PC-3 (cell line): Measurements from ENCODE around the gene IGFLR1. TPM values are rescaled to one million over a fixed set of nuclear protein-coding genes. Genes with fewer than 3 reads are reported as not detected.

Experiments
- ATAC-seq: fragments of 200-7000 bp; cut with Tn5 transposase; 2 replicates; pipeline ENCODE4 v1.9.1; 2020; ENCODE audit warnings: mild to moderate bottlenecking, moderate library complexity
- BruUV-seq: library from RNA; stranded (reverse); fragments of 400-500 nt; replicated peaks from 2 replicates; lab custom pipeline; 2021; lab: Mats Ljungman, UMichigan
- CTCF ChIA-PET: fragments of 300-600 bp; sonication (Branson Sonifier 250); formaldehyde crosslinking; loops from one replicate; lab custom pipeline; 2022; ENCODE audit warnings: antibody characterized with exemption; lab: Charles Lee
- POLR2A ChIA-PET: fragments of 300-600 bp; sonication (Branson Sonifier 250); formaldehyde crosslinking; loops from one replicate; lab custom pipeline; 2022; ENCODE audit warnings: antibody characterized with exemption; ENCODE audit not compliant: unreplicated experiment; lab: Charles Lee
- DNase-seq: peaks from one replicate; pipeline ENCODE4 v3.0.0-alpha.2; 2015
- H2AFZ ChIP-seq: fragments of 300-600 bp; sonication (generic); 2 replicates; pipeline ENCODE4 v1.6.0; 2016; ENCODE audit warnings: antibody characterized with exemption, low read length
- H3F3A ChIP-seq: fragments of 300-600 bp; sonication (generic); one replicate; pipeline ENCODE4 v1.6.0; 2017; ENCODE audit warnings: antibody characterized with exemption, low read length, control low read depth, mild to moderate bottlenecking; ENCODE audit not compliant: unreplicated experiment
- H3K27ac ChIP-seq: fragments of 300-600 bp; sonication (generic); 2 replicates; pipeline ENCODE4 v1.5.1; 2016; ENCODE audit warnings: mild to moderate bottlenecking, low read length
- H3K27me3 ChIP-seq: fragments of 300-600 bp; sonication (generic); 2 replicates; pipeline ENCODE4 v1.6.1; 2016; ENCODE audit warnings: low read length, mixed read lengths
- H3K36me3 ChIP-seq: fragments of 300-600 bp; sonication (generic); 2 replicates; pipeline ENCODE4 v1.6.1; 2016; ENCODE audit warnings: low read depth, mixed run types, low read length, mixed read lengths
- H3K4me1 ChIP-seq: fragments of 300-600 bp; sonication (generic); 2 replicates; pipeline ENCODE4 v1.5.1; 2016; ENCODE audit warnings: low read length; ENCODE audit not compliant: insufficient read depth
- H3K4me2 ChIP-seq: fragments of 300-600 bp; sonication (generic); 2 replicates; pipeline ENCODE4 v1.6.0; 2016; ENCODE audit warnings: low read length
- H3K4me3 ChIP-seq: fragments of 300-600 bp; sonication (generic); 2 replicates; pipeline ENCODE4 v1.5.1; 2016; ENCODE audit warnings: mild to moderate bottlenecking, low read length, mixed read lengths
- H3K79me2 ChIP-seq: fragments of 300-600 bp; sonication (generic); 2 replicates; pipeline ENCODE4 v1.6.1; 2017; ENCODE audit warnings: low read length, mixed read lengths
- H3K9ac ChIP-seq: fragments of 300-600 bp; sonication (generic); 2 replicates; pipeline ENCODE4 v1.6.0; 2016; ENCODE audit warnings: mild to moderate bottlenecking, low read length
- H3K9me2 ChIP-seq: fragments of 300-600 bp; sonication (generic); replicated peaks from 2 replicates; pipeline ENCODE4 v1.6.1; 2016; ENCODE audit warnings: mixed run types, low read length, mixed read lengths
- H3K9me3 ChIP-seq: fragments of 300-600 bp; sonication (generic); 2 replicates; pipeline ENCODE4 v1.6.1; 2016; ENCODE audit warnings: low read length, mixed read lengths
- H4K20me1 ChIP-seq: fragments of 300-600 bp; sonication (generic); 2 replicates; pipeline ENCODE4 v1.6.1; 2016; ENCODE audit warnings: low read length, mixed read lengths
- CTCF ChIP-seq: fragments of 300-600 bp; sonication (generic); conservative IDR thresholded peaks from 2 replicates; pipeline ENCODE4 v1.5.1; 2017; ENCODE audit warnings: antibody characterized with exemption, low read depth, mild to moderate bottlenecking, low read length
- EZH2 ChIP-seq: fragments of 300-600 bp; sonication (generic); IDR thresholded peaks from one replicate; pipeline ENCODE4 v1.6.1; 2017; ENCODE audit warnings: antibody characterized with exemption, mild to moderate bottlenecking, low read length; ENCODE audit not compliant: unreplicated experiment
- EZH2phosphoT487 ChIP-seq: fragments of 300-600 bp; sonication (generic); IDR thresholded peaks from 2 replicates; pipeline ENCODE4 v1.6.1; 2018; ENCODE audit warnings: mild to moderate bottlenecking, antibody characterized with exemption, low read length, borderline replicate concordance
- intact Hi-C: fragments of 100-400 bp; cut with micrococcal nuclease; formaldehyde crosslinking; loops from 2 replicates; pipeline ENCODE4 v1.9.0; 2023
- total RNA-seq: library from RNA; depleted of rRNA; stranded (reverse); fragments of >200 nt; gene quantifications from 2 replicates; pipeline ENCODE4 v1.2.3, GENCODE V29; 2014

The IGFLR1 gene
- total RNA-seq, 1 experiment from 2014 or later: 9.3 TPM

- CTCF ChIA-PET: no interaction called here
- Histone ChIP-seq H3F3A (peaks cover 3% of the 10 kb centered on the region), H3K9me3 (no peaks in the 10 kb centered on the region), H3K27me3 (no peaks in the 10 kb centered on the region), H2AFZ (no peak overlapping the region), H3K79me2 (peaks cover 16% of the 10 kb centered on the region), H3K4me1 (peaks cover 13% of the 10 kb centered on the region), H4K20me1 (no peaks in the 10 kb centered on the region), H3K27ac (no peak overlapping the region), H3K9me2 (no peaks in the 10 kb centered on the region), H3K36me3 (no peaks in the 10 kb centered on the region), H3K4me2 (no peak overlapping the region), H3K4me3 (no peak overlapping the region), H3K9ac (no peak overlapping the region)
- no TSS peak for BruUV-seq
- DNase-seq (no peak), ATAC-seq (no peak)
- no peak for TF ChIP-seq EZH2
- TF ChIP-seq EZH2phosphoT487: no peak
- no peak for TF ChIP-seq CTCF
- POLR2A ChIA-PET: no interaction called here
- intact Hi-C loops: no loop called here
Measured at GRCh38 chr19:35754370-35755130, 12.3 kb upstream of the IGFLR1 start.

DNA sequence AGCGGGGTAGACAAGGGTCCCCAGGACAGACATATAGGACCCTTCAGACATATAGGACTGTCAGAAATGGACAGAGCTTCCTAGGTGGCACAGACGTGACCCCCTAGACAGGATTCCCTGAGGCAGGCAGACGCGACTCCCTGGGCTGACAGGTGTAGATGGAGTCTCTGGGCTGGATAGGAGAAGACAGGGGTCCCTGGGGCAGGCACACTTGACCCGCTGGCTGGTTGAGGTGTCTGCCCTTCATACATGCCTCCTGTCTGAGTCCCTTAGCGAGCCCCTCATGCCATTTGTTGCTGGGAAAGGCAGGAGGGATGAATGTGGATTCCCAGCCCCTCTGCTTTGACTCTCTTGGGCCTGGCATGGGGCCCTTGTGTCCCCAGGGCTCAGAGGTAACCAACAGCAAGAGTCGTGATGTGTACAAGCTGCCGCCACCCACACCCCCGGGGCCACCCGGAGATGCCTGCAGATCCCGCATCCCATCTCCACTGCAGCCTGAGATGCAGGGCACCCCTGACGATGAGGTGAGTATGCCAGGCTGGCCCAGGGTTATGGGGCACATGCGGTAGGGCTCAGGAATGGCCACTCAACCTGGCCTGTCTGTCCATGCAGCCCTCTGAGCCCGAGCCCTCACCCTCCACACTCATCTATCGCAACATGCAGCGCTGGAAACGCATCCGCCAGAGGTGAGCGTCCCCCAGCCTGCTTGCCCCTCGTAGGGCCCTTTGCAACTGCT lies 11.6 kb upstream of the IGFLR1 start:
- ChIA-PET CTCF (no interaction called here), POLR2A (no interaction called here)
- DNase-seq (no peak), ATAC-seq (no peak)
- Histone ChIP-seq H3K79me2 (peaks cover 13% of the 10 kb centered on the region), H3K27ac (no peak overlapping the region), H2AFZ (no peak overlapping the region), H3K4me2 (no peak overlapping the region), H3F3A (peaks cover 3% of the 10 kb centered on the region), H4K20me1 (no peaks in the 10 kb centered on the region), H3K4me1 (peaks cover 13% of the 10 kb centered on the region), H3K36me3 (no peaks in the 10 kb centered on the region), H3K9me2 (no peaks in the 10 kb centered on the region), H3K9me3 (no peaks in the 10 kb centered on the region), H3K4me3 (no peak overlapping the region), H3K27me3 (no peaks in the 10 kb centered on the region), H3K9ac (no peak overlapping the region)
- TF ChIP-seq EZH2phosphoT487 (no peak), EZH2 (no peak), CTCF (no peak)
- BruUV-seq: no TSS peak
- intact Hi-C loops: no loop called here
